ENCODE measurements around the gene CDO1.

The CDO1 gene

DNA sequence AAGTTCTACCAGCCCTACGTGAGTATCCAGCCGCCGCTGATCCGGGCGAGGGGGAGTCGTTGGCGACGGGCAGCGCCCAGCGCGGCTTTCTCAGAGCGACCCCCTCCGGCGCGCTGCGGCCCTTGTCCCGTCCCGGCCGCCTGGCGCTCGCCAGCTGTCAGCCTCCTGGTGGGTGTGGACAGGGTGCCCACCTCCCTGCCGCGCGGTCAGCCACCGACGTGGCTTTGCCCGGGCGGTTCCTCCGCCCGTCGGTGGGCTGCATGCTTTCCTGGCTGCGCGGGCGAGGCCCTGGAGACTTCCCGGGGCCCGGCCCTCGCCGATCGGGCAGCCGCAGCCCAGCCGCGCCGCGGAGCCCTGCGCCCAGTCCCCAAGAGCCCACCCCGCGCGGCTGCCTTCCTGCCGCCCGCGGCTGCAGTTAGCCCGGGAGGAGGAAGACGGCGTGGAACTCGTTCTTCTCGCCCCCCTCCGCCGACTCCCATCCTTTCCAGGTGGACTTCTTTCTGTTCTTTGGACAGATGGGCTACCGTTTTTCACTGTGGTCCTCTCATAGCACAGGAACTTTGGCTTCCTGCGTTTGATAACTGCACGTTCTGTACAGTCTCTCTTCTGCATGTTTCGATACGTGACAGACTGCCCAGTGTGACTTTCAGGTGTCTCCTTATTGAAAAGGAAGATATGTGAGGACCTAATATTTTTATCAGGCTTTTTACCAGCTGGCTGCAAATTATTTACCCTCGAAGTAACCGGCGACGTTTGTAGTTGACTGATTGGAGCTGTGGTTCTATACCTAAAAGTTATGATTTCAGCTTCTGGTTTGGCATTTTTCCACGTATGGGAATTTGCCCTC lies 25.9 kb upstream of the CDO1 start:
- TF ChIP-seq, protein P1, sequence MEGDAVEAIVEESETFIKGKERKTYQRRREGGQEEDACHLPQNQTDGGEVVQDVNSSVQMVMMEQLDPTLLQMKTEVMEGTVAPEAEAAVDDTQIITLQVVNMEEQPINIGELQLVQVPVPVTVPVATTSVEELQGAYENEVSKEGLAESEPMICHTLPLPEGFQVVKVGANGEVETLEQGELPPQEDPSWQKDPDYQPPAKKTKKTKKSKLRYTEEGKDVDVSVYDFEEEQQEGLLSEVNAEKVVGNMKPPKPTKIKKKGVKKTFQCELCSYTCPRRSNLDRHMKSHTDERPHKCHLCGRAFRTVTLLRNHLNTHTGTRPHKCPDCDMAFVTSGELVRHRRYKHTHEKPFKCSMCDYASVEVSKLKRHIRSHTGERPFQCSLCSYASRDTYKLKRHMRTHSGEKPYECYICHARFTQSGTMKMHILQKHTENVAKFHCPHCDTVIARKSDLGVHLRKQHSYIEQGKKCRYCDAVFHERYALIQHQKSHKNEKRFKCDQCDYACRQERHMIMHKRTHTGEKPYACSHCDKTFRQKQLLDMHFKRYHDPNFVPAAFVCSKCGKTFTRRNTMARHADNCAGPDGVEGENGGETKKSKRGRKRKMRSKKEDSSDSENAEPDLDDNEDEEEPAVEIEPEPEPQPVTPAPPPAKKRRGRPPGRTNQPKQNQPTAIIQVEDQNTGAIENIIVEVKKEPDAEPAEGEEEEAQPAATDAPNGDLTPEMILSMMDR (IDR thresholded peaks at IDR 0.05): peak; percentile 27
- peak overlapping the region; percentile 93 for H2AFZ ChIP-seq
- no peaks in the 10 kb centered on the region for H3K9me3 ChIP-seq (ENCODE audit: control insufficient read depth, low read length)
- no peaks in the 10 kb centered on the region for H3K27me3 ChIP-seq (ENCODE audit: control insufficient read depth, insufficient read depth, low read length)
- peak overlapping the region; percentile 92 for H3K27ac ChIP-seq
- no peaks in the 10 kb centered on the region for H3K36me3 ChIP-seq (ENCODE audit: control insufficient read depth, insufficient read depth, low read length)
- peaks cover 24% of the 10 kb centered on the region for H3K79me2 ChIP-seq
- H3K4me1 ChIP-seq: no peaks in the 10 kb centered on the region
- H3K4me2 ChIP-seq (ENCODE audit: low read length): peak overlapping the region; percentile 85
- H3K4me3 ChIP-seq (ENCODE audit: low read depth, low read length): peak overlapping the region; percentile 92
- H3K9ac ChIP-seq: peak overlapping the region; percentile 55

DNA sequence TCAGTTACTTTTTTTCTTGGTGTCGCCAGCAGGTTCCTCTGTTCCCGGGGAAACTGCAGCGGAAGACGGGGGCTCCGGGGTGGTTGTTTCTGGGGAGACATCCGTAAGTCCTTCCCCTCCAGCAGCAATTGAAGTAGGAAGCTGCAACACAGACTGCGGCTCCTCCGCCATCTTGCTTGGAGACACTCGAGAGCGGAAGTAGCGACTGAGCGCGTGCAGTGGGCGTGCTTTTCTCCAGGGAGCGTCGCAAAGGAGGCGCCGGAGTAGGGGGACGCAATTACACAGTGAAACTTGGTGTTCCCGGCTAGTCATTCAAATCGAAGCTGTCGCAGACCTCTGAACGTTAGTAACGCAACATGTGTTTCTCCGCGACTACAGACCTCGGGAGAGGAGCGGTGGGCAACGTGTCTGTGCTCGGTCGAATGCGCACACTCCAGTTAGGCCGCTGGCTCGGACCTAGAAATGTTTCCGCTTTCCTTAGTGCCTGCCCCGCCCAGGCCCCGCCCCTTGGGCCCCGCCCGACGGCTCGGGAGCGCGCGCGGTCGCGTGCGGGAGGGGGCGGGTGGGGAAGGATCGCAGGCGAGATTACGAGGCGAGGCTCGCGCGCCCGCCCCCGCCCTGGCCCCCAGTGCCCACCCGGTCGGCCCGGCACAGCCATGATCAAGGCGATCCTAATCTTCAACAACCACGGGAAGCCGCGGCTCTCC lies 25.1 kb upstream of the CDO1 start, which contains the start of the genes AP3S1 and ATG12:
Gene AP3S1 (plus strand): TSS at position 554 of the 707 bp plus-strand sequence. CDS start 103 bp downstream, at position 657.
Gene ATG12 (minus strand): TSS at position 184 of the 707 bp plus-strand sequence. CDS start 13 bp downstream, at position 171.
- Histone ChIP-seq H3K36me3 (ENCODE audit: control insufficient read depth, insufficient read depth, low read length) (no peaks in the 10 kb centered on the region), H3K9me3 (ENCODE audit: control insufficient read depth, low read length) (no peaks in the 10 kb centered on the region), H3K9ac (peak within 1 kb of the TSS; percentile 55), H3K4me1 (no peaks in the 10 kb centered on the region), H3K27me3 (ENCODE audit: control insufficient read depth, insufficient read depth, low read length) (no peaks in the 10 kb centered on the region), H3K4me2 (ENCODE audit: low read length) (peak within 1 kb of the TSS; percentile 85), H2AFZ (peak within 1 kb of the TSS; percentile 93), H3K79me2 (peaks cover 22% of the 10 kb centered on the region), H3K27ac (peak within 1 kb of the TSS; percentile 92), H3K4me3 (ENCODE audit: low read depth, low read length) (peak within 1 kb of the TSS; percentile 92)
- TF ChIP-seq, protein P1 (IDR thresholded peaks at IDR 0.05): no peak

DNA sequence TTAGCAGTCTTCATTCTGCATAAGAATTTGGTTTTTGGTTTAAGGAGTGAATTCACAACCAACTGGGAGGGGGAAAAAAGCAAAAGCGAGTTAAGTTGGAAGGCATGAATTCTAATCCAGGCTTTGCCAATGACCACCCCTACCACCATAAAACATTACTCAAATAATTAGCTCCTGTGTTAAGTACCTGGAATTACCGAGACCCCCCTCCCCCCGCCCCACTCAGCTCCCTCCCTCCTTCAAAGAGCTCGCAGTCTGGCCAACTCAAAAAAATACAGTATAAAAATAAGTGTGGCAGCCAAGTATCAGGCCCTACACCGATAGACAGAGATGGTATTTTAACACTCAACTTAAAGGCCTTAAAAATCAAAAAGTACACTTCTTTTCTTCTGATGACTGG lies 24.4 kb upstream of the CDO1 start:
- Histone ChIP-seq H3K27ac (peak overlapping the region; percentile 92), H3K79me2 (peaks cover 24% of the 10 kb centered on the region), H3K36me3 (ENCODE audit: control insufficient read depth, insufficient read depth, low read length) (no peaks in the 10 kb centered on the region), H2AFZ (peak overlapping the region; percentile 93), H3K9ac (no peak overlapping the region), H3K27me3 (ENCODE audit: control insufficient read depth, insufficient read depth, low read length) (no peaks in the 10 kb centered on the region), H3K4me1 (no peaks in the 10 kb centered on the region), H3K9me3 (ENCODE audit: control insufficient read depth, low read length) (no peaks in the 10 kb centered on the region), H3K4me3 (ENCODE audit: low read depth, low read length) (peak overlapping the region; percentile 92), H3K4me2 (ENCODE audit: low read length) (peak overlapping the region; percentile 74)
- TF ChIP-seq, protein P1 (IDR thresholded peaks at IDR 0.05): no peak

DNA sequence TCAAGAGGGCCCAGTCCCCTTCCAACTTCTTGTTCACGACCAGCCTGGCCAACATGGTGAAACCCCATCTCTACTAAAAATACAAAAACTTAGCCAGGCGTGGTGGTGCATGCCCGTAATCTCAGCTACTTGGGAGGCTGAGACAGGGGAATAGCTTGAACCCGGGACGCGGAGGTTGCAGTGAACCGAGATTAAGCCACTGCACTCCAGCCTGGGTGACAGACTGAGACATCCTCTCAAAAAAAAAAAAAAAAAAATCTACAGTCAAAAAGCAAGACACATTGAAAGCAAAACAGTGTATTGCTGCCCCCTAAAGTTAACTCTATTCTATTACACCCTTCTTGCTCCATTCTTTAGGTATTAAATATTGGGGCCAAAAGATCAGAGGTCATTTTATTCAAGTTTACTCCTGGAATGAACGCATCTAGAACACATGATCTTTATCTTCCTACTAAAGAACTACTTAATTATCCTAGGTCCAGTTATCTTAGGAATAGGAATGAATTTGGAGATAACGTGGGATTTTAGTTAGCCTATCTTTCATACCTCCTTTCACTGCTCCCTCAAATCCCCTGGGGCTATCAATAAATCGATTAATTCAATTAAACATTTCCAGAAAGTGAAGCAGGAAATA lies 22.5 kb upstream of the CDO1 start:
- H3K27me3 ChIP-seq (ENCODE audit: control insufficient read depth, insufficient read depth, low read length): no peaks in the 10 kb centered on the region
- H3K4me3 ChIP-seq (ENCODE audit: low read depth, low read length): no peak overlapping the region
- peak overlapping the region; percentile 21 for H3K4me2 ChIP-seq (ENCODE audit: low read length)
- peaks cover 12% of the 10 kb centered on the region for H3K79me2 ChIP-seq
- H3K36me3 ChIP-seq (ENCODE audit: control insufficient read depth, insufficient read depth, low read length): no peaks in the 10 kb centered on the region
- TF ChIP-seq, protein P1 (IDR thresholded peaks at IDR 0.05): peak; percentile 60
- no peak overlapping the region for H3K27ac ChIP-seq
- no peak overlapping the region for H3K9ac ChIP-seq
- no peaks in the 10 kb centered on the region for H3K9me3 ChIP-seq (ENCODE audit: control insufficient read depth, low read length)
- H3K4me1 ChIP-seq: no peaks in the 10 kb centered on the region
- H2AFZ ChIP-seq: no peak overlapping the region

Measured in parathyroid adenoma (tissue), 2 donors.